ENCODE data around the gene SRSF10. TPM values are rescaled to one million over a fixed set of nuclear protein-coding genes. Genes with fewer than 3 reads are reported as not detected.

The SRSF10 gene
- total and polyA plus RNA-seq, 2 donors from 2014 or later: 48.5 to 96.2 TPM

GRCh38 chr1:23936481-23937176 lies 43.5 kb downstream of the SRSF10 start:
- FAIRE-seq: no peak
- Histone ChIP-seq H3K27ac (ENCODE audit: low read depth in 2 of 2, low read length in 2 of 2) (no peak overlapping the region), H3K27me3 (ENCODE audit: control insufficient read depth, insufficient read depth, low read length) (no peaks in the 10 kb centered on the region), H3K9me3 (ENCODE audit: control insufficient read depth in 2 of 3, insufficient read depth in 1 of 3, low read length in 3 of 3) (no peaks in the 10 kb centered on the region), H3K9ac (ENCODE audit: low read length in 3 of 3) (peak overlapping the region in 1 of 3 donors; percentile 19), H3K4me3 (ENCODE audit: low read length in 3 of 3) (no peak overlapping the region), H3K4me1 (ENCODE audit: control insufficient read depth in 2 of 3, insufficient read depth in 2 of 3, low read depth in 1 of 3, low read length in 3 of 3) (peaks cover 0 to 1% (median 0%) of the 10 kb centered on the region in 3 donors), H3K36me3 (ENCODE audit: control insufficient read depth in 2 of 3, insufficient read depth in 3 of 3, low read length in 3 of 3) (no peaks in the 10 kb centered on the region)
- TF ChIP-seq CTCF (IDR thresholded peaks at IDR 0.05; ENCODE audit: borderline replicate concordance, extremely low read depth, insufficient read depth): no peak
- peak in 1 of 5 donors; percentile 19 for DNase-seq
- intact Hi-C loops (cut with DNase I): no loop called here

- no peak for TF ChIP-seq CTCF (IDR thresholded peaks at IDR 0.05; ENCODE audit: borderline replicate concordance, extremely low read depth, insufficient read depth)
- H3K9me3 ChIP-seq (ENCODE audit: control insufficient read depth in 2 of 3, insufficient read depth in 1 of 3, low read length in 3 of 3): no peaks in the 10 kb centered on the region
- H3K4me3 ChIP-seq (ENCODE audit: low read length in 3 of 3): peak overlapping the region in 1 of 3 donors; percentile 37
- no peak for FAIRE-seq
- no peaks in the 10 kb centered on the region for H3K27me3 ChIP-seq (ENCODE audit: control insufficient read depth, insufficient read depth, low read length)
- intact Hi-C loops (cut with DNase I): no loop called here
- peak overlapping the region; percentile 48 to 87 for H3K27ac ChIP-seq (ENCODE audit: low read depth in 2 of 2, low read length in 2 of 2)
- peak overlapping the region in 2 of 3 donors; percentile 5 to 32 for H3K9ac ChIP-seq (ENCODE audit: low read length in 3 of 3)
- no peak for DNase-seq
- peaks cover 0 to 4% (median 3%) of the 10 kb centered on the region in 3 donors for H3K4me1 ChIP-seq (ENCODE audit: control insufficient read depth in 2 of 3, insufficient read depth in 2 of 3, low read depth in 1 of 3, low read length in 3 of 3)
- H3K36me3 ChIP-seq (ENCODE audit: control insufficient read depth in 2 of 3, insufficient read depth in 3 of 3, low read length in 3 of 3): no peaks in the 10 kb centered on the region
Measured at GRCh38 chr1:23931491-23931880, 48.6 kb downstream of the SRSF10 start.

GRCh38 chr1:23930861-23931490 lies 49.2 kb downstream of the SRSF10 start:
- no peaks in the 10 kb centered on the region for H3K9me3 ChIP-seq (ENCODE audit: control insufficient read depth in 2 of 3, insufficient read depth in 1 of 3, low read length in 3 of 3)
- DNase-seq: peak in 1 of 5 donors; percentile 41
- peaks cover 0 to 4% (median 3%) of the 10 kb centered on the region in 3 donors for H3K4me1 ChIP-seq (ENCODE audit: control insufficient read depth in 2 of 3, insufficient read depth in 2 of 3, low read depth in 1 of 3, low read length in 3 of 3)
- H3K27me3 ChIP-seq (ENCODE audit: control insufficient read depth, insufficient read depth, low read length): no peaks in the 10 kb centered on the region
- intact Hi-C loops (cut with DNase I): no loop called here
- FAIRE-seq: no peak
- H3K9ac ChIP-seq (ENCODE audit: low read length in 3 of 3): peak overlapping the region in 1 of 3 donors; percentile 5
- H3K27ac ChIP-seq (ENCODE audit: low read depth in 2 of 2, low read length in 2 of 2): peak overlapping the region; percentile 48 to 87
- H3K4me3 ChIP-seq (ENCODE audit: low read length in 3 of 3): peak overlapping the region in 2 of 3 donors; percentile 37 to 53
- H3K36me3 ChIP-seq (ENCODE audit: control insufficient read depth in 2 of 3, insufficient read depth in 3 of 3, low read length in 3 of 3): no peaks in the 10 kb centered on the region
- no peak for TF ChIP-seq CTCF (IDR thresholded peaks at IDR 0.05; ENCODE audit: borderline replicate concordance, extremely low read depth, insufficient read depth)
